GM19025 (cell line): ENCODE data around the gene PDYN.

Source experiments
- ATAC-seq: cut with Tn5 transposase; IDR thresholded peaks from one replicate; pipeline ENCODE4 v1.9.1; 2021; ENCODE audit warnings: mild to moderate bottlenecking, low read depth, moderate library complexity; ENCODE audit not compliant: unreplicated experiment

The PDYN gene

GRCh38 chr20:1952737-1953530 lies 40.9 kb downstream of the PDYN start:
- ATAC-seq = no peak

- no peak for ATAC-seq
Observed at GRCh38 chr20:1951436-1952115, 42.3 kb downstream of the PDYN start.

- ATAC-seq = no peak
Observed at GRCh38 chr20:1950836-1951235, 43.0 kb downstream of the PDYN start.

- ATAC-seq = no peak
Observed at GRCh38 chr20:1949347-1950100, 44.3 kb downstream of the PDYN start.

- no peak for ATAC-seq
Observed at GRCh38 chr20:1947535-1947846, 46.4 kb downstream of the PDYN start.

GRCh38 chr20:1946762-1947534 lies 46.9 kb downstream of the PDYN start:
- ATAC-seq = no peak

- ATAC-seq = no peak
Observed at GRCh38 chr20:1946442-1946761, 47.5 kb downstream of the PDYN start.

GRCh38 chr20:1945660-1946059 lies 48.2 kb downstream of the PDYN start:
- ATAC-seq = no peak

DNA sequence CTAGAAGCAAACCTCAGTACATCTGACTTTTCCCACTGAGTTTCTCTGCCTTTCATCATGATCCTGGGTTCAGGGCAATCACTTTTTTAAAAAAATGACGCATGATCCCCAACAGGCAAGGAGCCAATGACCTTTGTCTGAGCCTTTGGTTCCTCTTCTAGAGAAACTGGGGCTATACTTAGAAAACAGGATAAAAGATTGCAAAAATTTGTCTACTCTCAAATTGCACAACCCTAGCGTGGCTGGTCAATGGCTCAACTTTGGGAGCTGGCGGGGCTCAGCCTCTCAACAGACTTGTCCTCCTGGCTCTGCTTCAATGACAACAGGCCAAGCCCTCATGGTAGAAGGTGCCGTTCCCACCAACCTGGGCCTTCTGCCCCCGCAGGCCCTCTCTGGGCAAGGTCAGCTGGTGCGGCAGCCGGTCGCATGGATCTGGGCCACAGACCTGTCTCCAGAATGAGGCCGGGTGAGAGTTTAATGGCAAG lies 48.7 kb downstream of the PDYN start:
- no peak for ATAC-seq

- ATAC-seq = no peak
Observed at GRCh38 chr20:1944345-1945091, 49.3 kb downstream of the PDYN start.

DNA sequence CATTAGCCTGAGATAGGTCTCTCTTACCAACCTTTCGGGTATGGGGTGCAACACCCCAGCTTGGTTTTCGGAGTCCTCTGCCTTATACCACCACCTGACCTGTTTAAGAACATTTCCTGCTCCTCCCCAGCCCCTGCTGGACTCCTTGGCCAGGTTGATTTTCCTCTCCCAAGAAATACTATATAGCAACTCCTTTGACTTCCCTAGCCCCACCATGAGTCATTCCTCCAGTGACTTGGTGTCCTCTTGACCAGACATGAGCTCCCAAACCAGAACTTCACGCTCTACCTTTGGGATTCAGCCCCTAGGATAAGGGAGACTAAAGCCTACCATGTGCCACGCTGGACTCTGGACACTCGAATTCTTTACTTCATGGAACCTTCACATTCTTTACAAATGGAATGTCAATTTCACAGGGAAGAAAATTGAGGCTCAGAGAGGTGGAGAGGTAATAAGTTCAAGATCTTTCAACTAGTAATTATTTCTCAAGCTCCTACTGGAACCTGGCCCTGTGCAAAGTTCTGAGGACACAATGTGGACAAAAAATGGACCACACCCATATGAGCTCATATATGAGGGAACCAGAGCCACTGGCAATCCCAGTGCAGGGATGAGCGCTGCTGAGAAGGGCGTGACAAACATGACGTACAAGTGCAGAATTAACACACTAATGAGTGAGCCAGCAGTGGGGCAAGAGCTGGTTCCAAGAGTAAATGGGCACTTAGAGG lies 50.4 kb downstream of the PDYN start:
- ATAC-seq = no peak

GRCh38 chr20:1942486-1943274 lies 51.2 kb downstream of the PDYN start:
- no peak for ATAC-seq

GRCh38 chr20:1942061-1942460 lies 51.8 kb downstream of the PDYN start:
- ATAC-seq = no peak

DNA sequence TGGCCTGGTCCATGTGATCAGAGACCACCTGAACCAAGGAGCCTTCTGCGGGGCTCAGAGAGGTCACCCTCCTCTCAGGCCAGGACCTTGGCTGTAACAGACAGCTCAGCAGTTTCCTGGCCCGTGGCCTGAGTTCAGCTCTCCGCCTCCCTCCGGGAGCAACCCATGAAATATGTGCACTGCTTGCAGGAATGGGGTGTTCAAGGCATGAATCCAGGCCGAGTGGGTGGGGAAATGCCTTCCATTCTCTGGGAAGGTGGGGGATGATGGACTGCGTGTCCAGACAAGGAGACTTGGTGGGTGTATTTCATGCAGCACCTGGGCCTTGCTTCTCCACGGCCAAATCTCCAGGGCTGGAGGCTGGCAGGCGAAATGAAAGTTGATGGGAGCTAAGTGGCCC lies 52.6 kb downstream of the PDYN start:
- no peak for ATAC-seq

DNA sequence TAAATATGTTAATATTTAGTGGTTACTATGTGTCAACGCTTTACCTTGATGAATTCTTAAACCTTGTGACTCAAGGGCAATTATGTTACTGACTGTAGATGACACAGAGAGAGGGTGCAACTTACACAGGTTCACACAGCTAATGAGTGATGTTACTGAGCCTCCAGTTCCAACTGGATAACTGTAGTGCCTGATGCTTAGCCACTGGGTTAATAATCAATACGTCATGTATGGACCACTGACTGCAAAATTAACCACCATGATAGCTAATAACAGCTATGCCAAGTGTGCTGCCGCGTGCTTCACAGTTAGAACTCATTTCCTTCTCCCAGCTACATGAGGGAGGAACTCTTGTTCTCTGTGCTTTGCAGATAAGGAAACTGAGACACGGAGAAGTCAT lies 53.3 kb downstream of the PDYN start:
- ATAC-seq = no peak

DNA sequence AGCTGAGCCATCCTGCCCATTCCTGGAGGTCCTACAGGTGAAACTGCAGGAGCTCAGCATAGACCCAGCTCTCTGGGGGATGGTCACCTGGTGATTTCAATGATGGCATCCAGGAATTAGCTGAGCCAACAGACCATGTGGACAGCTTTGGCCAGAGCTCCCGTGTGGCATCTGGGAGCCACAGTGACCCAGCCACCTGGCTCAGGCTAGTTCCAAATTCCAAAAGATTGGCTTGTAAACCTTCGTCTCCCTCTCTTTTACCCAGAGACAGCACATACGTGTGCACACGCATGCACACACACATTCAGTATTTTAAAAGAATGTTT lies 54.6 kb downstream of the PDYN start:
- no peak for ATAC-seq

DNA sequence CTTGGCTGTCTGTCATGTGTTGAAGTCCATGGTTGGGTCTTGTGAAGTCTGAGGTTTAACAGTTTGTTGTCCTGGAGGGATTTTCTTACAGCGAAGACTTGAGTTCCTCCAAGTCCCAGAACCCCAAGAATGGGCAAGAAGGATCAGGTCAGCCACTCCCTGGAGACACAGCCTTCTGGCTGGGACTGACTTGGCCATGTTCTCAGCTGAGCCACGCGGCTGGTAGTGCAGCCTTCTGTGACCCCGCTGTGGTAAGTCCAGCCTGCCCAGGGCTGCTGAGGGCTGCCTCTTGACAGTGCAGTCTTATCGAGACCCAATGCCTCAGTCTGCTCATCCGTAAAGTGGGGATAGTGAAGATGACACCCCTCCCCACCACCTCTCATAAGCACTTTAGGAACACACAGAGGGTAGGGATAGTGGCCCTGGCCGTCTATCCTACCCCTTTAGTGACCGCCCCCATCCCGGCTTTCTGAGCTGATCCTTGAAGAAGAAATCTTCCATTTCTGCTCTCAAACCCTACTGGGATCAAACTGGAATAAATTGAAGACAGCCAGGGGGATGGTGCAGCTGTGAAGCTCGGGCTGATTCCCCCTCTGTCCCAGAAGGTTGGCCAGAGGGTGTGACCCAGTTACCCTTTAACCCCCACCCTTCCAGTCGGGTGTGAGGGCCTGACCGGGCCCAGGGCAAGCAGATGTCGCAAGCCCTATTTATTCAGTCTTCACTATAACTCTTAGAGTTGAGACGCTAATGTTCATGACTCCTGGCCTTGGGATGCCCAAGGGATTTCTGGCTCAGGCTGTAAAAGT lies 55.2 kb downstream of the PDYN start:
- ATAC-seq = no peak

GRCh38 chr20:1937316-1937976 lies 56.4 kb downstream of the PDYN start:
- no peak for ATAC-seq
